ENCODE measurements around the gene SEMA5B.

DNA sequence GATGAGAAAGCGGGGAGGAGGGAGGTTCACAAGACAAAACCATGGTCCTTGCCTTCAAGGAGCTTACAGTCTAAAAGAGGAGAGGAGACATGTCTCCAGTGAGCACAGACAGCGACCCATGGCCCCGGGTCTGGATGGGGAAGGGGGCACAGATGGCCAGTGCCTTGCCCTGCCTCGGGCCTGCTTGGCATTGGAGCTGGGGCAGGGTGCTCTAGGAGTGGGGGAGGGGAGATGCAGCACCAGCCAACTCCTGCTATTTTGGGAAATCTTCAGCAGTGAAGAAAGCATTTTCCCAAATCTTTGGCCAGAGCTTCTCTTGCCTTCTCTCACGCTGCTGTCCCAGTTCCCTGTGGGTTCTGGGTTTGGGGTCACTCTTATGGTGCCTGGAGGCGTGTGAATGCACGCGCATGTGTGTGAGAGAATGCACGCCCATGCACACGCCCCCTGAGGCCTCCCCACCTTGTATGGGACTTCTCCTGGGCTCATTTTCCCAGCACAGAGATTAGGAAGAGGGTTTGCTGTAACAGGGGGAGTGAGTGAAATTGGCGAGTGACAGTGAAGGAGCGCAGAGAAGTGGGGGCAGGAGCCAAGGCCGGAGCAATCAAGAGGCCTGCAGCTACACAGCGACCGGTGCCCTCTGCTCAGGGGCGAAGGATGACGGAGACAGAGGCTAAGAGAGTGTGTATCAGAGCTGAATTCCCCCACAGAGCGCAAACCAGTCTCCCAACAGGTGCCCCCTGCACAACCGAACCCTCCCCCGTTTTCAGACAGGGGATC lies 71.5 kb downstream of the SEMA5B start:
- TF ChIP-seq, protein P1, sequence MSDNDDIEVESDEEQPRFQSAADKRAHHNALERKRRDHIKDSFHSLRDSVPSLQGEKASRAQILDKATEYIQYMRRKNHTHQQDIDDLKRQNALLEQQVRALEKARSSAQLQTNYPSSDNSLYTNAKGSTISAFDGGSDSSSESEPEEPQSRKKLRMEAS (IDR thresholded peaks at IDR 0.05; ENCODE audit: insufficient read depth, insufficient read length) = no peak
- TF ChIP-seq POLR2A (IDR thresholded peaks at IDR 0.05; ENCODE audit: low read depth, low read length) = no peak
- TF ChIP-seq, protein P2, sequence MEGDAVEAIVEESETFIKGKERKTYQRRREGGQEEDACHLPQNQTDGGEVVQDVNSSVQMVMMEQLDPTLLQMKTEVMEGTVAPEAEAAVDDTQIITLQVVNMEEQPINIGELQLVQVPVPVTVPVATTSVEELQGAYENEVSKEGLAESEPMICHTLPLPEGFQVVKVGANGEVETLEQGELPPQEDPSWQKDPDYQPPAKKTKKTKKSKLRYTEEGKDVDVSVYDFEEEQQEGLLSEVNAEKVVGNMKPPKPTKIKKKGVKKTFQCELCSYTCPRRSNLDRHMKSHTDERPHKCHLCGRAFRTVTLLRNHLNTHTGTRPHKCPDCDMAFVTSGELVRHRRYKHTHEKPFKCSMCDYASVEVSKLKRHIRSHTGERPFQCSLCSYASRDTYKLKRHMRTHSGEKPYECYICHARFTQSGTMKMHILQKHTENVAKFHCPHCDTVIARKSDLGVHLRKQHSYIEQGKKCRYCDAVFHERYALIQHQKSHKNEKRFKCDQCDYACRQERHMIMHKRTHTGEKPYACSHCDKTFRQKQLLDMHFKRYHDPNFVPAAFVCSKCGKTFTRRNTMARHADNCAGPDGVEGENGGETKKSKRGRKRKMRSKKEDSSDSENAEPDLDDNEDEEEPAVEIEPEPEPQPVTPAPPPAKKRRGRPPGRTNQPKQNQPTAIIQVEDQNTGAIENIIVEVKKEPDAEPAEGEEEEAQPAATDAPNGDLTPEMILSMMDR (IDR thresholded peaks at IDR 0.05; ENCODE audit: extremely low read depth in 1 of 2, insufficient read depth in 1 of 2, low read depth in 1 of 2, low read length in 2 of 2) = no peak
- no peak for TF ChIP-seq EZH2 (IDR thresholded peaks at IDR 0.05; ENCODE audit: borderline replicate concordance, low read depth, low read length, severe bottlenecking)
- TF ChIP-seq MYC (IDR thresholded peaks at IDR 0.05; ENCODE audit: low read depth, low read length) = no peak

Data from endothelial cell of umbilical vein (primary cell).